Measurements from ENCODE around the gene STAT5A.
"Not testable (repeated sequence)": the region's sequence is repeated elsewhere in the genome, so short reads cannot be mapped to it uniquely, and the experiment has no call there.

DNA sequence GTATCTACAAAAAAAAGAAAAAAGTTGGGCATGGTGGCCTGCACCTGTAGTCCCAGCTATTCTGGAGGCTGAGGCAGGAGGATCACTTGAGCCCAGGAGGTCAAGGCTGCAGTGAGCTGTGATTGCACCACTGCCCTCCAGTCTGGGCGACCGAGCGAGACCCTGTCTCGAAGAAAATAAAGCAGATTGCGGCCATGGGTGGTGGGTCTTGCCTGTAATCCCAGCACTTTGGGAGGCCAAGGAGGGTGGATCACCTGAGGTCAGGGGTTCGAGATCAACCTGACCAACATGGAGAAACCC lies 16.7 kb downstream of the STAT5A start:
- TF ChIP-seq CTCF (conservative IDR thresholded peaks at IDR 0.05; ENCODE audit: low read depth in 2 of 2); POLR2AphosphoS5 (IDR thresholded peaks at IDR 0.05; ENCODE audit: low read depth); EZH2 (IDR thresholded peaks at IDR 0.05; ENCODE audit: low read depth, unreplicated experiment); ZNF114 (CRISPR knock-in tag; IDR thresholded peaks at IDR 0.05); CREB1 (CRISPR knock-in tag; IDR thresholded peaks at IDR 0.05; ENCODE audit: low read depth); EZH2phosphoT487 (IDR thresholded peaks at IDR 0.05; ENCODE audit: unreplicated experiment); STAT1 (IDR thresholded peaks at IDR 0.05; ENCODE audit: unreplicated experiment); JUNB (IDR thresholded peaks at IDR 0.05; ENCODE audit: unreplicated experiment); NANOG (IDR thresholded peaks at IDR 0.05; ENCODE audit: borderline replicate concordance); ZNF462 (CRISPR knock-in tag; IDR thresholded peaks at IDR 0.05); ZNF331 (CRISPR knock-in tag; IDR thresholded peaks at IDR 0.05; ENCODE audit: low read depth): not testable (repeated sequence)
- TF ChIP-seq, protein P1, sequence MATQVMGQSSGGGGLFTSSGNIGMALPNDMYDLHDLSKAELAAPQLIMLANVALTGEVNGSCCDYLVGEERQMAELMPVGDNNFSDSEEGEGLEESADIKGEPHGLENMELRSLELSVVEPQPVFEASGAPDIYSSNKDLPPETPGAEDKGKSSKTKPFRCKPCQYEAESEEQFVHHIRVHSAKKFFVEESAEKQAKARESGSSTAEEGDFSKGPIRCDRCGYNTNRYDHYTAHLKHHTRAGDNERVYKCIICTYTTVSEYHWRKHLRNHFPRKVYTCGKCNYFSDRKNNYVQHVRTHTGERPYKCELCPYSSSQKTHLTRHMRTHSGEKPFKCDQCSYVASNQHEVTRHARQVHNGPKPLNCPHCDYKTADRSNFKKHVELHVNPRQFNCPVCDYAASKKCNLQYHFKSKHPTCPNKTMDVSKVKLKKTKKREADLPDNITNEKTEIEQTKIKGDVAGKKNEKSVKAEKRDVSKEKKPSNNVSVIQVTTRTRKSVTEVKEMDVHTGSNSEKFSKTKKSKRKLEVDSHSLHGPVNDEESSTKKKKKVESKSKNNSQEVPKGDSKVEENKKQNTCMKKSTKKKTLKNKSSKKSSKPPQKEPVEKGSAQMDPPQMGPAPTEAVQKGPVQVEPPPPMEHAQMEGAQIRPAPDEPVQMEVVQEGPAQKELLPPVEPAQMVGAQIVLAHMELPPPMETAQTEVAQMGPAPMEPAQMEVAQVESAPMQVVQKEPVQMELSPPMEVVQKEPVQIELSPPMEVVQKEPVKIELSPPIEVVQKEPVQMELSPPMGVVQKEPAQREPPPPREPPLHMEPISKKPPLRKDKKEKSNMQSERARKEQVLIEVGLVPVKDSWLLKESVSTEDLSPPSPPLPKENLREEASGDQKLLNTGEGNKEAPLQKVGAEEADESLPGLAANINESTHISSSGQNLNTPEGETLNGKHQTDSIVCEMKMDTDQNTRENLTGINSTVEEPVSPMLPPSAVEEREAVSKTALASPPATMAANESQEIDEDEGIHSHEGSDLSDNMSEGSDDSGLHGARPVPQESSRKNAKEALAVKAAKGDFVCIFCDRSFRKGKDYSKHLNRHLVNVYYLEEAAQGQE (IDR thresholded peaks at IDR 0.05; ENCODE audit: unreplicated experiment): not testable (repeated sequence)
- TF ChIP-seq, protein P2, sequence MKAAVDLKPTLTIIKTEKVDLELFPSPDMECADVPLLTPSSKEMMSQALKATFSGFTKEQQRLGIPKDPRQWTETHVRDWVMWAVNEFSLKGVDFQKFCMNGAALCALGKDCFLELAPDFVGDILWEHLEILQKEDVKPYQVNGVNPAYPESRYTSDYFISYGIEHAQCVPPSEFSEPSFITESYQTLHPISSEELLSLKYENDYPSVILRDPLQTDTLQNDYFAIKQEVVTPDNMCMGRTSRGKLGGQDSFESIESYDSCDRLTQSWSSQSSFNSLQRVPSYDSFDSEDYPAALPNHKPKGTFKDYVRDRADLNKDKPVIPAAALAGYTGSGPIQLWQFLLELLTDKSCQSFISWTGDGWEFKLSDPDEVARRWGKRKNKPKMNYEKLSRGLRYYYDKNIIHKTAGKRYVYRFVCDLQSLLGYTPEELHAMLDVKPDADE (IDR thresholded peaks at IDR 0.05): not testable (repeated sequence)

Data from GM23338 (cell line).